Left lung (tissue), 10 donors: Measurements from ENCODE around the gene BCL2L12. TPM values are rescaled to one million over a fixed set of nuclear protein-coding genes. Genes with fewer than 3 reads are reported as not detected.

Experiments
- ATAC-seq: fragments of 200-7000 bp; cut with Tn5 transposase; one replicate; pipeline ENCODE4 v1.9.1; 2020; ENCODE audit warnings: moderate library complexity
- DNase-seq, 4 donors: peaks; one replicate each; pipeline ENCODE4 v3.0.0-alpha.2; 2013 to 2020
- H3K27ac ChIP-seq, 2 donors: fragments of 200-600 bp; sonication (generic) in 1 of 2; one replicate each; pipeline versions ENCODE4 v1.5.0 to v1.8.0; 2020 to 2021
- H3K27me3 ChIP-seq, 2 donors: fragments of 200-600 bp; sonication (generic) in 1 of 2; one replicate each; pipeline versions ENCODE4 v1.5.0 to v1.8.0; 2020 to 2021
- H3K36me3 ChIP-seq, 2 donors: fragments of 200-600 bp; sonication (generic) in 1 of 2; one replicate each; pipeline versions ENCODE4 v1.5.0 to v1.8.0; 2020 to 2021
- H3K4me1 ChIP-seq, 2 donors: fragments of 200-600 bp; one replicate each; pipeline ENCODE4 v1.8.0; 2021
- H3K4me3 ChIP-seq, 2 donors: fragments of 200-600 bp; sonication (generic) in 1 of 2; one replicate each; pipeline versions ENCODE4 v1.5.0 to v1.8.0; 2020 to 2021; ENCODE audit warnings: mild to moderate bottlenecking in 1 of 2
- H3K9me3 ChIP-seq, 2 donors: fragments of 200-600 bp; sonication (generic) in 1 of 2; one replicate each; pipeline versions ENCODE4 v1.5.0 to v1.8.0; 2020 to 2021
- intact Hi-C, 2 donors: fragments of 100-400 bp; cut with DNase I; formaldehyde crosslinking; loops; one replicate each; pipeline versions ENCODE4 v1.11.2 to v1.14.2; 2022
- polyA plus RNA-seq, 6 donors: library from polyadenylated mRNA; unstranded; fragments of 120-200 nt; gene quantifications; one replicate each; pipeline ENCODE4 v1.2.1, GENCODE V29; 2013; ENCODE audit not compliant: insufficient read length in 6 of 6
- total RNA-seq, 2 donors: library from RNA; stranded (reverse); fragmentation: NEBNext Ultra II Directional; extraction: Animal tissue kit (Norgen Biotek cat#: 25700); gene quantifications; one replicate each; pipeline ENCODE4 v1.2.1, GENCODE V29; 2021
- TF ChIP-seq, protein P1 (sequence below), 2 donors: fragments of 200-600 bp; sonication (generic) in 1 of 2; IDR thresholded peaks; one replicate each; pipeline versions ENCODE4 v1.5.0 to v1.8.0; 2021; ENCODE audit warnings: antibody characterized with exemption in 2 of 2
- donor health status: DM: no; HTN: yes; CAD: no.
- donor health status: DM: no; HTN: no; CAD: no.

The BCL2L12 gene
- total and polyA plus RNA-seq, 8 donors: 20.6 to 30.1 (median 26.0) TPM

GRCh38 chr19:49692147-49692506 is 26.4 kb downstream of the BCL2L12 start:
- Histone ChIP-seq H3K27me3 (peaks cover 4 to 44% of the 10 kb centered on the region in 2 donors), H3K4me3 (no peak overlapping the region), H3K27ac (no peak overlapping the region), H3K36me3 (peaks cover 0 to 13% of the 10 kb centered on the region in 2 donors), H3K4me1 (peaks cover 13 to 34% of the 10 kb centered on the region in 2 donors), H3K9me3 (no peaks in the 10 kb centered on the region)
- DNase-seq: no peak
- intact Hi-C loops: no loop called here
- ATAC-seq: no peak
- TF ChIP-seq, protein P1, sequence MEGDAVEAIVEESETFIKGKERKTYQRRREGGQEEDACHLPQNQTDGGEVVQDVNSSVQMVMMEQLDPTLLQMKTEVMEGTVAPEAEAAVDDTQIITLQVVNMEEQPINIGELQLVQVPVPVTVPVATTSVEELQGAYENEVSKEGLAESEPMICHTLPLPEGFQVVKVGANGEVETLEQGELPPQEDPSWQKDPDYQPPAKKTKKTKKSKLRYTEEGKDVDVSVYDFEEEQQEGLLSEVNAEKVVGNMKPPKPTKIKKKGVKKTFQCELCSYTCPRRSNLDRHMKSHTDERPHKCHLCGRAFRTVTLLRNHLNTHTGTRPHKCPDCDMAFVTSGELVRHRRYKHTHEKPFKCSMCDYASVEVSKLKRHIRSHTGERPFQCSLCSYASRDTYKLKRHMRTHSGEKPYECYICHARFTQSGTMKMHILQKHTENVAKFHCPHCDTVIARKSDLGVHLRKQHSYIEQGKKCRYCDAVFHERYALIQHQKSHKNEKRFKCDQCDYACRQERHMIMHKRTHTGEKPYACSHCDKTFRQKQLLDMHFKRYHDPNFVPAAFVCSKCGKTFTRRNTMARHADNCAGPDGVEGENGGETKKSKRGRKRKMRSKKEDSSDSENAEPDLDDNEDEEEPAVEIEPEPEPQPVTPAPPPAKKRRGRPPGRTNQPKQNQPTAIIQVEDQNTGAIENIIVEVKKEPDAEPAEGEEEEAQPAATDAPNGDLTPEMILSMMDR (IDR thresholded peaks at IDR 0.05): no peak

DNA sequence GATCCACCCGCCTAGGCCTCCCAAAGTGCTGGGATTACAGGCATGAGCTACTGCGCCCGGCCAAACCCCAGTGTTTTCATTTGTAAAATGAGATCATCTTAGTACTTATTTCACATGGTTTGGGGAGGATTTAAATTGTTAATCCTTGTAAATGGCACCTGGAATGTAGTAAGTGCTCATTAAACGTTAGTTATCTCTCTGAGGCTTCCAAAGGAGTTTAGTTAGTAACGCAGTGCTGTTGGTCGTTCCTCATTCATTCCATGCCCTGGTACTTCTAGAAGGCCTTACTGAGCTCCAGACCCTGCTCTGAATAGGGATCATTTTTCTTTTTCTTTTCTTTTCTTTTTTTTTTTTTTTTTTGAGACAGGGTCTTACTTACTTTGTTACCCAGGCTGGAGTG is 30.4 kb downstream of the BCL2L12 start:
- TF ChIP-seq, protein P1 (IDR thresholded peaks at IDR 0.05): no peak
- H3K27me3 ChIP-seq: peaks cover under 1 to 20% of the 10 kb centered on the region in 2 donors
- no peaks in the 10 kb centered on the region for H3K9me3 ChIP-seq
- H3K4me1 ChIP-seq: peaks cover 0 to 5% of the 10 kb centered on the region in 2 donors
- no peak overlapping the region for H3K4me3 ChIP-seq
- intact Hi-C loops: no loop called here
- no peaks in the 10 kb centered on the region for H3K36me3 ChIP-seq
- H3K27ac ChIP-seq: no peak overlapping the region
- ATAC-seq: no peak
- no peak for DNase-seq

GRCh38 chr19:49696865-49697264 is 31.1 kb downstream of the BCL2L12 start:
- DNase-seq (no peak), ATAC-seq (no peak)
- Histone ChIP-seq H3K27ac (no peak overlapping the region), H3K36me3 (no peaks in the 10 kb centered on the region), H3K9me3 (no peaks in the 10 kb centered on the region), H3K27me3 (peaks cover 0 to 18% of the 10 kb centered on the region in 2 donors), H3K4me1 (no peaks in the 10 kb centered on the region), H3K4me3 (no peak overlapping the region)
- TF ChIP-seq, protein P1 (IDR thresholded peaks at IDR 0.05): no peak
- intact Hi-C loops: no loop called here

DNA sequence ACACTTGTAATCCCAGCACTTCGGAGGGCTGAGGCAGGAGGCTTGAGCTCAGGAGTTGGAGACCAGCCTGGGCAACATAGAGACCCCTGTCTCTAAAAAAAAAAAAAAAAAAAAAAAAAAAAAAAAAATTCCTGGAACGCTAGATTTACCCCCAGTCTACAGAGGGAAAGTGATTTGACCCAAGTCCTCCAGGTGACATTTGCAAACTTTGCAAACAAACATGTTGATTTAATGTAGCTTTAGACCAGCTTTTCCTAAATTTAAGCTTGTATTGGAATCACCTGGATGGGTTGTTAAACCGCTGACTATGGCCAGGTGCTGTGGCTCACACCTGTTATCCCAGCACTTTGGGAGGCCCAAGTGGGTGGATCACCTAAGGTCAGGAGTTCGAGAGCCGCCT is 33.6 kb downstream of the BCL2L12 start:
- no peak for ATAC-seq
- DNase-seq: no peak
- Histone ChIP-seq H3K9me3 (no peaks in the 10 kb centered on the region), H3K27me3 (peaks cover 0 to 6% of the 10 kb centered on the region in 2 donors), H3K36me3 (no peaks in the 10 kb centered on the region), H3K4me1 (no peaks in the 10 kb centered on the region), H3K4me3 (no peak overlapping the region), H3K27ac (no peak overlapping the region)
- intact Hi-C loops: no loop called here
- TF ChIP-seq, protein P1 (IDR thresholded peaks at IDR 0.05): no peak

GRCh38 chr19:49700563-49700962 is 34.8 kb downstream of the BCL2L12 start:
- intact Hi-C loops: no loop called here
- Histone ChIP-seq H3K36me3 (no peaks in the 10 kb centered on the region), H3K27ac (no peak overlapping the region), H3K4me3 (no peak overlapping the region), H3K27me3 (peaks cover 0 to 6% of the 10 kb centered on the region in 2 donors), H3K9me3 (no peaks in the 10 kb centered on the region), H3K4me1 (no peaks in the 10 kb centered on the region)
- TF ChIP-seq, protein P1 (IDR thresholded peaks at IDR 0.05): no peak
- DNase-seq (no peak), ATAC-seq (no peak)
